SK-N-SH (cell line): ENCODE measurements around the gene NMT2. TPM values are rescaled to one million over a fixed set of nuclear protein-coding genes. Genes with fewer than 3 reads are reported as not detected.

Experiments
- CTCF ChIA-PET: fragments of 300-600, 350-600 bp; formaldehyde crosslinking; extraction: SDS; loops from one replicate; lab custom pipeline; 2021; lab: Yijun Ruan, JAX
- POLR2A ChIA-PET: fragments of 350-600 bp; sonication (Branson Sonifier 250); formaldehyde crosslinking; extraction: SDS; loops from one replicate; lab custom pipeline; 2020; ENCODE audit warnings: antibody characterized with exemption, inconsistent platforms; lab: Yijun Ruan, JAX
- DNase-seq: peaks from one replicate; pipeline ENCODE4 v3.0.0; 2012
- H2AFZ ChIP-seq: fragments of 200-600 bp; sonication (generic); 2 replicates; pipeline ENCODE4 v1.8.1; 2016; ENCODE audit warnings: antibody characterized with exemption, mild to moderate bottlenecking, low read depth
- H3F3A ChIP-seq: fragments of 200-600 bp; sonication (generic); replicated peaks from 2 replicates; pipeline ENCODE3; 2016; ENCODE audit warnings: antibody characterized with exemption, mild to moderate bottlenecking; ENCODE audit not compliant: insufficient read depth
- H3K27ac ChIP-seq, 2 experiments: fragments of 200-500 bp in 1 of 2; fragments of 200-600 bp in 1 of 2; sonication (Bioruptor generic) in 1 of 2; sonication (generic), shearing (Covaris generic) in 1 of 2; 2 replicates each; pipeline versions ENCODE4 v1.5.1 to v1.6.1; 2014 to 2016; ENCODE audit warnings: low read depth in 2 of 2, inconsistent platforms in 1 of 2, low read length in 1 of 2, mild to moderate bottlenecking in 1 of 2, mixed read lengths in 1 of 2
- H3K27me3 ChIP-seq: fragments of 200-600 bp; sonication (generic), shearing (Covaris generic); 2 replicates; pipeline ENCODE4 v1.6.1; 2016; ENCODE audit warnings: mixed run types; ENCODE audit not compliant: insufficient read depth
- H3K36me3 ChIP-seq, 2 experiments: fragments of 200-500 bp in 1 of 2; fragments of 200-600 bp in 1 of 2; sonication (Bioruptor generic) in 1 of 2; sonication (generic) in 1 of 2; replicated peaks in 1 of 2; 2 replicates each; pipeline versions ENCODE3 to v1.5.1; 2014 to 2016; ENCODE audit warnings: low read length in 1 of 2, mild to moderate bottlenecking in 1 of 2; ENCODE audit not compliant: insufficient read depth in 2 of 2, control insufficient read depth in 1 of 2
- H3K4me1 ChIP-seq, 2 experiments: fragments of 200-500 bp in 1 of 2; fragments of 200-600 bp in 1 of 2; sonication (Bioruptor generic) in 1 of 2; sonication (generic), shearing (Covaris generic) in 1 of 2; 2 replicates each; pipeline versions ENCODE4 v1.5.1 to v1.6.1; 2014 to 2016; ENCODE audit warnings: low read depth in 1 of 2, low read length in 1 of 2, mixed run types in 1 of 2; ENCODE audit not compliant: insufficient read depth in 2 of 2, control insufficient read depth in 1 of 2
- H3K4me2 ChIP-seq: fragments of 200-600 bp; sonication (generic), shearing (Covaris generic); 2 replicates; pipeline ENCODE4 v1.6.1; 2017; ENCODE audit warnings: mixed run types
- H3K4me3 ChIP-seq, 2 experiments: fragments of 200-500 bp in 1 of 2; fragments of 200-600 bp in 1 of 2; sonication (Bioruptor generic) in 1 of 2; sonication (generic), shearing (Covaris generic) in 1 of 2; 2 replicates each; pipeline versions ENCODE4 v1.5.1 to v1.8.1; 2014 to 2016; ENCODE audit warnings: low read depth in 2 of 2, inconsistent platforms in 1 of 2, low read length in 1 of 2, mild to moderate bottlenecking in 1 of 2, mixed read lengths in 1 of 2, moderate library complexity in 1 of 2
- H3K79me2 ChIP-seq: fragments of 200-600 bp; sonication (generic); 2 replicates; pipeline ENCODE4 v1.8.1; 2017; ENCODE audit warnings: mild to moderate bottlenecking; ENCODE audit not compliant: insufficient read depth
- H3K9ac ChIP-seq: fragments of 200-600 bp; sonication (generic); 2 replicates; pipeline ENCODE4 v1.6.1; 2017; ENCODE audit warnings: mixed run types
- H3K9me2 ChIP-seq: fragments of 200-600 bp; sonication (generic); 2 replicates; pipeline ENCODE4 v1.6.1; 2017; ENCODE audit warnings: mixed run types
- H3K9me3 ChIP-seq: fragments of 200-600 bp; sonication (generic); 2 replicates; pipeline ENCODE4 v1.6.1; 2017; ENCODE audit warnings: mixed run types, mild to moderate bottlenecking, moderate library complexity
- H4K20me1 ChIP-seq: fragments of 200-600 bp; sonication (generic); 2 replicates; pipeline ENCODE4 v1.6.1; 2017; ENCODE audit warnings: mild to moderate bottlenecking, mixed run types; ENCODE audit not compliant: insufficient read depth
- ELF1 ChIP-seq: IDR thresholded peaks from 2 replicates; pipeline ENCODE4 v1.4.0; 2012
- EP300 ChIP-seq, 2 experiments: IDR thresholded peaks; 2 replicates each; pipeline versions ENCODE4 v1.4.0 to v1.6.1; 2012; ENCODE audit warnings: borderline replicate concordance in 1 of 2, low read depth in 1 of 2, low read length in 1 of 2
- EZH2phosphoT487 ChIP-seq: fragments of 200-600 bp; sonication (generic); IDR thresholded peaks from 2 replicates; pipeline ENCODE4 v1.6.1; 2017; ENCODE audit warnings: low read depth, mixed run types, mild to moderate bottlenecking, antibody characterized with exemption, moderate library complexity, borderline replicate concordance
- FOXJ3 ChIP-seq: sonication (generic); formaldehyde crosslinking; IDR thresholded peaks from 2 replicates; pipeline ENCODE4 v1.5.1; 2020; ENCODE audit warnings: mild to moderate bottlenecking, missing genetic modification reagents
- GABPA ChIP-seq: IDR thresholded peaks from 2 replicates; pipeline ENCODE4 v1.4.0; 2012; ENCODE audit warnings: low read depth, mild to moderate bottlenecking
- GATA2 ChIP-seq: sonication (generic); formaldehyde crosslinking; IDR thresholded peaks from 2 replicates; pipeline ENCODE4 v1.5.0; 2020; ENCODE audit warnings: mild to moderate bottlenecking, missing genetic modification reagents
- NRF1 ChIP-seq: IDR thresholded peaks from 2 replicates; pipeline ENCODE4 v1.6.1; 2012; ENCODE audit warnings: low read depth, mild to moderate bottlenecking, low read length
- POLR2AphosphoS5 ChIP-seq: IDR thresholded peaks from 2 replicates; pipeline ENCODE4 v1.6.1; 2012; ENCODE audit warnings: low read depth, low read length
- RAD21 ChIP-seq: IDR thresholded peaks from 2 replicates; pipeline ENCODE4 v1.6.1; 2012; ENCODE audit warnings: mild to moderate bottlenecking, low read length
- RXRA ChIP-seq: IDR thresholded peaks from 2 replicates; pipeline ENCODE4 v1.4.0; 2012; ENCODE audit warnings: low read depth, mild to moderate bottlenecking, borderline replicate concordance
- SMC3 ChIP-seq: IDR thresholded peaks from 2 replicates; pipeline ENCODE4 v1.6.1; 2012; ENCODE audit warnings: low read depth, low read length, improper control_type of control experiment
- TAF1 ChIP-seq: IDR thresholded peaks from 2 replicates; pipeline ENCODE4 v1.6.1; 2012; ENCODE audit warnings: low read depth, mild to moderate bottlenecking, low read length, moderate library complexity, borderline replicate concordance
- TEAD4 ChIP-seq: IDR thresholded peaks from 2 replicates; pipeline ENCODE4 v1.4.0; 2012; ENCODE audit warnings: mild to moderate bottlenecking, borderline replicate concordance; ENCODE audit not compliant: insufficient read depth
- USF2 ChIP-seq: fragments of 150-350 bp; IDR thresholded peaks from 2 replicates; pipeline ENCODE4 v1.6.1; 2017; ENCODE audit warnings: antibody characterized with exemption, low read length, low read depth, borderline replicate concordance
- whole genome bisulfite sequencing: methylation state at CpG from one replicate; pipeline ENCODE4 v1.1.6; 2017; ENCODE audit warnings: low lambda C conversion rate; 5-methylcytosine and 5-hydroxymethylcytosine counted together
- polyA plus RNA-seq, 3 experiments: library from polyadenylated mRNA; depleted of rRNA; stranded (reverse); fragments of >200 nt; gene quantifications; 2 replicates each; pipeline ENCODE4 v1.2.3, GENCODE V29; 2012
- TF ChIP-seq, protein P1 (sequence below): fragments of 200-600 bp; sonication (generic); IDR thresholded peaks from 2 replicates; pipeline ENCODE4 v1.6.1; 2017; ENCODE audit warnings: antibody characterized with exemption, mild to moderate bottlenecking, moderate library complexity
- TF ChIP-seq, protein P2 (sequence below): IDR thresholded peaks from 2 replicates; pipeline ENCODE4; 2012
- TF ChIP-seq, protein P3 (sequence below): IDR thresholded peaks from 2 replicates; pipeline ENCODE4 v1.4.0; 2012; ENCODE audit warnings: low read depth
- TF ChIP-seq, protein P4 (sequence below): IDR thresholded peaks from 2 replicates; pipeline ENCODE4 v1.6.1; 2012; ENCODE audit warnings: mild to moderate bottlenecking, low read depth, low read length, moderate library complexity
- TF ChIP-seq, protein P5 (sequence below): IDR thresholded peaks from 2 replicates; pipeline ENCODE4 v1.4.0; 2012; ENCODE audit warnings: low read depth, borderline replicate concordance

Gene NMT2
- polyA plus RNA-seq, 1 of the 3 experiments (the other 2 are of a cell fraction): 25.9 TPM

DNA sequence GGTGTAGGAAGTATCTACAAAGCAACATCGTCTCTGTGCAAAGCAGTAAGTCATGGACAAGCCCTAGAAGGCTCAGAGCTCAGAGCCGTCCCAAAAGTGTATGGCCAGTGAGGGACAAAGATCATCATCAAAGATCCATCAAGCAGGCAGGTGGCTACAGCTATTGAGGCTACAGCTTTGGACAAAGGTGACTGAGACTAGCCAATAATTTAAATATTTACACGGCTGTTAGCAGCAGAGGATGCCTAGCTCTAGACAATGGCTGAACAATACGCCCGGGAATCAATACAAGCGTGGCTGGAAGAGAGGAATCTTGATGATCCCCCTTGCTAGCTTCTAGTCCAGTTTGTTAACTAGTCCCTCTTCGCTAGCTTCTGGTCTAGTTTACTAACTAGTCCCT is 17.9 kb downstream of the NMT2 start:
- CTCF ChIA-PET: interaction anchor here (1.3 kb wide), 1 partner anchor 10 kb away, joined by 4 read pairs; no protein-coding TSS in a partner anchor
- Histone ChIP-seq H3K27me3 (no peaks in the 10 kb centered on the region), H3K9me2 (no peaks in the 10 kb centered on the region), H3K27ac (no peak overlapping the region), H3K4me1 (no peaks in the 10 kb centered on the region), H3K79me2 (peaks cover 77% of the 10 kb centered on the region), H3F3A (peaks cover 15% of the 10 kb centered on the region), H2AFZ (no peak overlapping the region), H3K9me3 (no peaks in the 10 kb centered on the region), H3K9ac (no peak overlapping the region), H3K4me3 (no peak overlapping the region), H3K36me3 (no peaks in the 10 kb centered on the region), H4K20me1 (peaks cover 2% of the 10 kb centered on the region), H3K4me2 (no peak overlapping the region)
- 99% methylated on average over 7 of the region's 7 CpGs for WGBS
- POLR2A ChIA-PET: no interaction called here
- TF ChIP-seq USF2 (no peak), ELF1 (no peak), GABPA (no peak), NRF1 (no peak), RXRA (no peak), TEAD4 (no peak), POLR2AphosphoS5 (no peak), EP300 (IDR thresholded peaks at IDR 0.05; ENCODE audit: borderline replicate concordance in 1 of 2, low read depth in 1 of 2, low read length in 1 of 2) (no peak), SMC3 (no peak), RAD21 (no peak), FOXJ3 (CRISPR knock-in tag) (no peak), EZH2phosphoT487 (no peak), GATA2 (CRISPR knock-in tag) (no peak), TAF1 (no peak)
- TF ChIP-seq, protein P1, sequence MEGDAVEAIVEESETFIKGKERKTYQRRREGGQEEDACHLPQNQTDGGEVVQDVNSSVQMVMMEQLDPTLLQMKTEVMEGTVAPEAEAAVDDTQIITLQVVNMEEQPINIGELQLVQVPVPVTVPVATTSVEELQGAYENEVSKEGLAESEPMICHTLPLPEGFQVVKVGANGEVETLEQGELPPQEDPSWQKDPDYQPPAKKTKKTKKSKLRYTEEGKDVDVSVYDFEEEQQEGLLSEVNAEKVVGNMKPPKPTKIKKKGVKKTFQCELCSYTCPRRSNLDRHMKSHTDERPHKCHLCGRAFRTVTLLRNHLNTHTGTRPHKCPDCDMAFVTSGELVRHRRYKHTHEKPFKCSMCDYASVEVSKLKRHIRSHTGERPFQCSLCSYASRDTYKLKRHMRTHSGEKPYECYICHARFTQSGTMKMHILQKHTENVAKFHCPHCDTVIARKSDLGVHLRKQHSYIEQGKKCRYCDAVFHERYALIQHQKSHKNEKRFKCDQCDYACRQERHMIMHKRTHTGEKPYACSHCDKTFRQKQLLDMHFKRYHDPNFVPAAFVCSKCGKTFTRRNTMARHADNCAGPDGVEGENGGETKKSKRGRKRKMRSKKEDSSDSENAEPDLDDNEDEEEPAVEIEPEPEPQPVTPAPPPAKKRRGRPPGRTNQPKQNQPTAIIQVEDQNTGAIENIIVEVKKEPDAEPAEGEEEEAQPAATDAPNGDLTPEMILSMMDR: no peak
- TF ChIP-seq, protein P2, sequence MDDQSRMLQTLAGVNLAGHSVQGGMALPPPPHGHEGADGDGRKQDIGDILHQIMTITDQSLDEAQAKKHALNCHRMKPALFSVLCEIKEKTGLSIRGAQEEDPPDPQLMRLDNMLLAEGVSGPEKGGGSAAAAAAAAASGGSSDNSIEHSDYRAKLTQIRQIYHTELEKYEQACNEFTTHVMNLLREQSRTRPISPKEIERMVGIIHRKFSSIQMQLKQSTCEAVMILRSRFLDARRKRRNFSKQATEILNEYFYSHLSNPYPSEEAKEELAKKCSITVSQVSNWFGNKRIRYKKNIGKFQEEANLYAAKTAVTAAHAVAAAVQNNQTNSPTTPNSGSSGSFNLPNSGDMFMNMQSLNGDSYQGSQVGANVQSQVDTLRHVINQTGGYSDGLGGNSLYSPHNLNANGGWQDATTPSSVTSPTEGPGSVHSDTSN: no peak
- TF ChIP-seq, protein P3, sequence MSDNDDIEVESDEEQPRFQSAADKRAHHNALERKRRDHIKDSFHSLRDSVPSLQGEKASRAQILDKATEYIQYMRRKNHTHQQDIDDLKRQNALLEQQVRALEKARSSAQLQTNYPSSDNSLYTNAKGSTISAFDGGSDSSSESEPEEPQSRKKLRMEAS: no peak
- TF ChIP-seq, protein P4, sequence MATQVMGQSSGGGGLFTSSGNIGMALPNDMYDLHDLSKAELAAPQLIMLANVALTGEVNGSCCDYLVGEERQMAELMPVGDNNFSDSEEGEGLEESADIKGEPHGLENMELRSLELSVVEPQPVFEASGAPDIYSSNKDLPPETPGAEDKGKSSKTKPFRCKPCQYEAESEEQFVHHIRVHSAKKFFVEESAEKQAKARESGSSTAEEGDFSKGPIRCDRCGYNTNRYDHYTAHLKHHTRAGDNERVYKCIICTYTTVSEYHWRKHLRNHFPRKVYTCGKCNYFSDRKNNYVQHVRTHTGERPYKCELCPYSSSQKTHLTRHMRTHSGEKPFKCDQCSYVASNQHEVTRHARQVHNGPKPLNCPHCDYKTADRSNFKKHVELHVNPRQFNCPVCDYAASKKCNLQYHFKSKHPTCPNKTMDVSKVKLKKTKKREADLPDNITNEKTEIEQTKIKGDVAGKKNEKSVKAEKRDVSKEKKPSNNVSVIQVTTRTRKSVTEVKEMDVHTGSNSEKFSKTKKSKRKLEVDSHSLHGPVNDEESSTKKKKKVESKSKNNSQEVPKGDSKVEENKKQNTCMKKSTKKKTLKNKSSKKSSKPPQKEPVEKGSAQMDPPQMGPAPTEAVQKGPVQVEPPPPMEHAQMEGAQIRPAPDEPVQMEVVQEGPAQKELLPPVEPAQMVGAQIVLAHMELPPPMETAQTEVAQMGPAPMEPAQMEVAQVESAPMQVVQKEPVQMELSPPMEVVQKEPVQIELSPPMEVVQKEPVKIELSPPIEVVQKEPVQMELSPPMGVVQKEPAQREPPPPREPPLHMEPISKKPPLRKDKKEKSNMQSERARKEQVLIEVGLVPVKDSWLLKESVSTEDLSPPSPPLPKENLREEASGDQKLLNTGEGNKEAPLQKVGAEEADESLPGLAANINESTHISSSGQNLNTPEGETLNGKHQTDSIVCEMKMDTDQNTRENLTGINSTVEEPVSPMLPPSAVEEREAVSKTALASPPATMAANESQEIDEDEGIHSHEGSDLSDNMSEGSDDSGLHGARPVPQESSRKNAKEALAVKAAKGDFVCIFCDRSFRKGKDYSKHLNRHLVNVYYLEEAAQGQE: no peak
- TF ChIP-seq, protein P5, sequence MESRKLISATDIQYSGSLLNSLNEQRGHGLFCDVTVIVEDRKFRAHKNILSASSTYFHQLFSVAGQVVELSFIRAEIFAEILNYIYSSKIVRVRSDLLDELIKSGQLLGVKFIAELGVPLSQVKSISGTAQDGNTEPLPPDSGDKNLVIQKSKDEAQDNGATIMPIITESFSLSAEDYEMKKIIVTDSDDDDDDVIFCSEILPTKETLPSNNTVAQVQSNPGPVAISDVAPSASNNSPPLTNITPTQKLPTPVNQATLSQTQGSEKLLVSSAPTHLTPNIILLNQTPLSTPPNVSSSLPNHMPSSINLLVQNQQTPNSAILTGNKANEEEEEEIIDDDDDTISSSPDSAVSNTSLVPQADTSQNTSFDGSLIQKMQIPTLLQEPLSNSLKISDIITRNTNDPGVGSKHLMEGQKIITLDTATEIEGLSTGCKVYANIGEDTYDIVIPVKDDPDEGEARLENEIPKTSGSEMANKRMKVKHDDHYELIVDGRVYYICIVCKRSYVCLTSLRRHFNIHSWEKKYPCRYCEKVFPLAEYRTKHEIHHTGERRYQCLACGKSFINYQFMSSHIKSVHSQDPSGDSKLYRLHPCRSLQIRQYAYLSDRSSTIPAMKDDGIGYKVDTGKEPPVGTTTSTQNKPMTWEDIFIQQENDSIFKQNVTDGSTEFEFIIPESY: no peak
- no peak for DNase-seq
